IMR-90 (cell line): ENCODE measurements around the gene C1QTNF3.

Experiments
- CEBPB ChIP-seq: IDR thresholded peaks from 2 replicates; pipeline ENCODE4 v1.6.1; 2012; ENCODE audit warnings: low read depth, low read length, improper control_type of control experiment
- CTCF ChIP-seq: conservative IDR thresholded peaks from 2 replicates; pipeline ENCODE4 v1.5.1; 2012; ENCODE audit warnings: mild to moderate bottlenecking, low read depth, low read length, improper control_type of control experiment
- POLR2A ChIP-seq: IDR thresholded peaks from 2 replicates; pipeline ENCODE4 v1.6.1; 2012; ENCODE audit warnings: mild to moderate bottlenecking, low read depth, low read length
- RFX5 ChIP-seq: IDR thresholded peaks from 2 replicates; pipeline ENCODE4 v1.8.0; 2012; ENCODE audit warnings: low read depth, mild to moderate bottlenecking, low read length, moderate library complexity

GRCh38 chr5:34005681-34006080, 37.3 kb downstream of the C1QTNF3 start:
- TF ChIP-seq CTCF (no peak), CEBPB (no peak), RFX5 (no peak), POLR2A (no peak)
